Measurements from ENCODE around the gene C17orf75. TPM values are rescaled to one million over a fixed set of nuclear protein-coding genes. Genes with fewer than 3 reads are reported as not detected.

The C17orf75 gene
- total and polyA plus RNA-seq, 2 donors (not counting 1 experiment from before 2014, with no cell fraction given): 11.3 to 24.5 TPM

GRCh38 chr17:32287804-32288511 lies 54.0 kb downstream of the C17orf75 start:
- Histone ChIP-seq H3K9ac (ENCODE audit: low read length) (no peak overlapping the region), H3K27ac (ENCODE audit: low read length in 2 of 2) (no peak overlapping the region), H3K4me3 (ENCODE audit: control extremely low read depth in 1 of 5, extremely low read depth in 1 of 5, insufficient read depth in 1 of 5, low read depth in 2 of 5, low read length in 4 of 5) (no peak overlapping the region), H3K4me1 (ENCODE audit: control insufficient read depth in 2 of 2, insufficient read depth in 2 of 2, low read length in 2 of 2) (peaks cover 10 to 18% of the 10 kb centered on the region in 2 donors), H3K79me2 (ENCODE audit: control insufficient read depth, insufficient read depth, low read length) (no peaks in the 10 kb centered on the region), H3K36me3 (replicated peaks in 1 of 2; ENCODE audit: control extremely low read depth in 1 of 2, control insufficient read depth in 1 of 2, extremely low read depth in 1 of 2, insufficient read depth in 2 of 2, low read length in 1 of 2) (no peaks in the 10 kb centered on the region), H3K4me2 (replicated peaks; ENCODE audit: low read depth, low read length, poor library complexity, severe bottlenecking) (no peak overlapping the region), H2AFZ (ENCODE audit: insufficient read depth, low read depth, low read length, poor library complexity, severe bottlenecking) (no peak overlapping the region), H3K27me3 (replicated peaks in 1 of 4; ENCODE audit: control extremely low read depth in 1 of 4, control insufficient read depth in 3 of 4, insufficient read depth in 4 of 4, low read length in 3 of 4) (peaks cover 0 to 25% (median 9%) of the 10 kb centered on the region in 4 experiments), H4K20me1 (ENCODE audit: control insufficient read depth, insufficient read depth, low read length, poor library complexity, severe bottlenecking) (no peaks in the 10 kb centered on the region), H3K9me3 (ENCODE audit: control extremely low read depth in 1 of 3, control insufficient read depth in 2 of 3, insufficient read depth in 1 of 3, low read length in 2 of 3) (no peaks in the 10 kb centered on the region)
- ATAC-seq (ENCODE audit: low read depth) (no peak), DNase-seq (no peak)
- TF ChIP-seq EZH2 (IDR thresholded peaks at IDR 0.05; ENCODE audit: borderline replicate concordance, insufficient read depth, low read depth, low read length, poor library complexity, severe bottlenecking): no peak
- no peak for TF ChIP-seq CTCF (IDR thresholded peaks at IDR 0.05)
- ChIA-PET POLR2A (no interaction called here), CTCF (no interaction called here)
- Mint-ChIP-seq H3K27ac (no peak overlapping the region), H3K4me3 (no peak overlapping the region), H3K4me1 (peaks cover 21% of the 10 kb centered on the region), H3K27me3 (peaks cover 48% of the 10 kb centered on the region), H3K9me3 (ENCODE audit: insufficient read depth) (no peaks in the 10 kb centered on the region)
- intact Hi-C loops (cut with micrococcal nuclease): no loop called here
- 85% methylated on average over 10 of the region's 10 CpGs for WGBS (ENCODE audit: insufficient coverage)

GRCh38 chr17:32286518-32286900 lies 55.5 kb downstream of the C17orf75 start:
- TF ChIP-seq CTCF (IDR thresholded peaks at IDR 0.05) (no peak), EZH2 (IDR thresholded peaks at IDR 0.05; ENCODE audit: borderline replicate concordance, insufficient read depth, low read depth, low read length, poor library complexity, severe bottlenecking) (no peak)
- Mint-ChIP-seq H3K4me3 (no peak overlapping the region), H3K27me3 (peaks cover 52% of the 10 kb centered on the region), H3K4me1 (peaks cover 12% of the 10 kb centered on the region), H3K27ac (no peak overlapping the region), H3K9me3 (ENCODE audit: insufficient read depth) (no peaks in the 10 kb centered on the region)
- Histone ChIP-seq H4K20me1 (ENCODE audit: control insufficient read depth, insufficient read depth, low read length, poor library complexity, severe bottlenecking) (no peaks in the 10 kb centered on the region), H3K4me3 (ENCODE audit: control extremely low read depth in 1 of 5, extremely low read depth in 1 of 5, insufficient read depth in 1 of 5, low read depth in 2 of 5, low read length in 4 of 5) (no peak overlapping the region), H3K27me3 (replicated peaks in 1 of 4; ENCODE audit: control extremely low read depth in 1 of 4, control insufficient read depth in 3 of 4, insufficient read depth in 4 of 4, low read length in 3 of 4) (peaks cover 0 to 28% (median 10%) of the 10 kb centered on the region in 4 experiments), H3K27ac (ENCODE audit: low read length in 2 of 2) (no peak overlapping the region), H3K4me2 (replicated peaks; ENCODE audit: low read depth, low read length, poor library complexity, severe bottlenecking) (no peak overlapping the region), H3K9me3 (ENCODE audit: control extremely low read depth in 1 of 3, control insufficient read depth in 2 of 3, insufficient read depth in 1 of 3, low read length in 2 of 3) (no peaks in the 10 kb centered on the region), H3K36me3 (replicated peaks in 1 of 2; ENCODE audit: control extremely low read depth in 1 of 2, control insufficient read depth in 1 of 2, extremely low read depth in 1 of 2, insufficient read depth in 2 of 2, low read length in 1 of 2) (no peaks in the 10 kb centered on the region), H2AFZ (ENCODE audit: insufficient read depth, low read depth, low read length, poor library complexity, severe bottlenecking) (no peak overlapping the region), H3K9ac (ENCODE audit: low read length) (no peak overlapping the region), H3K79me2 (ENCODE audit: control insufficient read depth, insufficient read depth, low read length) (no peaks in the 10 kb centered on the region), H3K4me1 (ENCODE audit: control insufficient read depth in 2 of 2, insufficient read depth in 2 of 2, low read length in 2 of 2) (peaks cover 7 to 14% of the 10 kb centered on the region in 2 donors)
- DNase-seq: no peak
- CTCF ChIA-PET: no interaction called here
- POLR2A ChIA-PET: no interaction called here
- 54% methylated on average over 5 of the region's 5 CpGs for WGBS (ENCODE audit: insufficient coverage)
- intact Hi-C loops (cut with micrococcal nuclease): no loop called here
- ATAC-seq (ENCODE audit: low read depth): no peak
